MM.1S (cell line): ENCODE measurements around the gene GPR183.
A peak's percentile ranks its signal among the peaks of the same experiment; 100 is the strongest.

Source experiments
- DNase-seq: peaks from one replicate; pipeline ENCODE4 v3.0.0-alpha.2; 2015
- H2AFZ ChIP-seq: fragments of 300-600 bp; sonication (generic); 2 replicates; pipeline ENCODE4 v1.6.0; 2016; ENCODE audit warnings: antibody characterized with exemption, low read length
- H3F3A ChIP-seq: fragments of 300-600 bp; sonication (generic); 2 replicates; pipeline ENCODE4 v1.6.1; 2016; ENCODE audit warnings: mild to moderate bottlenecking, antibody characterized with exemption, low read length, moderate library complexity, mixed read lengths; ENCODE audit not compliant: insufficient read depth
- H3K27ac ChIP-seq: fragments of 300-600 bp; sonication (generic); 2 replicates; pipeline ENCODE4 v1.5.1; 2016; ENCODE audit warnings: mild to moderate bottlenecking, low read length
- H3K27me3 ChIP-seq: fragments of 300-600 bp; sonication (generic); replicated peaks from 2 replicates; pipeline ENCODE4 v1.6.0; 2016; ENCODE audit warnings: low read length; ENCODE audit not compliant: insufficient read depth
- H3K36me3 ChIP-seq: fragments of 300-600 bp; sonication (generic); replicated peaks from 2 replicates; pipeline ENCODE4 v1.6.1; 2016; ENCODE audit warnings: mild to moderate bottlenecking, low read length, mixed read lengths; ENCODE audit not compliant: insufficient read depth
- H3K4me1 ChIP-seq: fragments of 300-600 bp; sonication (generic); 2 replicates; pipeline ENCODE4 v1.6.1; 2016; ENCODE audit warnings: low read length, mixed read lengths
- H3K4me2 ChIP-seq: fragments of 300-600 bp; sonication (generic); 2 replicates; pipeline ENCODE4 v1.6.0; 2016; ENCODE audit warnings: low read depth, low read length
- H3K4me3 ChIP-seq: fragments of 300-600 bp; sonication (generic); 2 replicates; pipeline ENCODE4 v1.5.1; 2016; ENCODE audit warnings: low read length, mixed read lengths
- H3K79me2 ChIP-seq: fragments of 300-600 bp; sonication (generic); 2 replicates; pipeline ENCODE4 v1.6.1; 2016; ENCODE audit warnings: mixed run types, low read length, mixed read lengths
- H3K9ac ChIP-seq: fragments of 300-600 bp; sonication (generic); 2 replicates; pipeline ENCODE4 v1.6.1; 2016; ENCODE audit warnings: low read length, mixed read lengths
- H3K9me2 ChIP-seq: fragments of 300-600 bp; sonication (generic); replicated peaks from 2 replicates; pipeline ENCODE4 v1.6.1; 2016; ENCODE audit warnings: mild to moderate bottlenecking, low read length, mixed read lengths; ENCODE audit not compliant: insufficient read depth
- H3K9me3 ChIP-seq: fragments of 300-600 bp; sonication (generic); replicated peaks from 2 replicates; pipeline ENCODE4 v1.6.1; 2016; ENCODE audit warnings: mild to moderate bottlenecking, low read length, mixed read lengths; ENCODE audit not compliant: insufficient read depth
- H4K20me1 ChIP-seq: fragments of 300-600 bp; sonication (generic); 2 replicates; pipeline ENCODE4 v1.6.1; 2016; ENCODE audit warnings: mild to moderate bottlenecking, low read length, moderate library complexity, mixed read lengths; ENCODE audit not compliant: insufficient read depth
- EZH2 ChIP-seq: fragments of 300-600 bp; sonication (generic); optimal IDR thresholded peaks from 2 replicates; pipeline ENCODE3; 2017; ENCODE audit warnings: low read depth, mild to moderate bottlenecking, antibody characterized with exemption, low read length, mixed read lengths
- EZH2phosphoT487 ChIP-seq: fragments of 300-600 bp; sonication (generic); IDR thresholded peaks from 2 replicates; pipeline ENCODE4 v1.6.1; 2018; ENCODE audit warnings: antibody characterized with exemption, low read length
- TF ChIP-seq, protein P1 (sequence below): fragments of 300-600 bp; sonication (generic); IDR thresholded peaks from 2 replicates; pipeline ENCODE4 v1.5.1; 2016; ENCODE audit warnings: antibody characterized with exemption, low read length, mixed read lengths

The GPR183 gene

DNA sequence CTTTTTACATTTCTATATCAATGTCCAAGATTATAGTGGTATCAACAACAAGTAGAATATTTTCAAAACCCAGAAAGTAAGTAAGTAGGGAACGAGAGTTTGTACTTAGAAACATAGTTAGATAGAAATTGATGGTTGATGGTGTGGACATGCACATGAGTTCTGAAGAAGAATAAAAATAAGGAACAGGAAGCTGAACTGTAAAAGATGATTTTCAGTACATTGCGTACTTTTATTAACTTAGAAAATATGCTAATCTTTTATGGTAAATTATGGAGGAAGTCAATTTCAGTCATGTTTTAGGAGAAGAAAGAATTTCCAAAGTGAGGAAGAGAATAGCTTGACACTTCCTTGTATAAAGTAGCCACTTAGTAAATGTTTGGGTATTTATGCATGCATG lies 36.7 kb downstream of the GPR183 start:
- H3K4me1 ChIP-seq, result no peaks in the 10 kb centered on the region
- H3K36me3 ChIP-seq, result no peaks in the 10 kb centered on the region
- 0 out of 2 replicates have a peak, but pooled peaks cover under 1% of the 10 kb centered on the region for H4K20me1 ChIP-seq
- H3K79me2 ChIP-seq, result no peaks in the 10 kb centered on the region
- no peak for DNase-seq
- no peaks in the 10 kb centered on the region for H3F3A ChIP-seq
- no peak overlapping the region for H3K27ac ChIP-seq
- H3K27me3 ChIP-seq, result no peaks in the 10 kb centered on the region
- H3K9ac ChIP-seq, result no peak overlapping the region
- H3K9me2 ChIP-seq, result no peaks in the 10 kb centered on the region
- H3K9me3 ChIP-seq, result no peaks in the 10 kb centered on the region
- no peak overlapping the region for H3K4me3 ChIP-seq
- no peak for TF ChIP-seq EZH2
- no peak for TF ChIP-seq EZH2phosphoT487
- TF ChIP-seq, protein P1, sequence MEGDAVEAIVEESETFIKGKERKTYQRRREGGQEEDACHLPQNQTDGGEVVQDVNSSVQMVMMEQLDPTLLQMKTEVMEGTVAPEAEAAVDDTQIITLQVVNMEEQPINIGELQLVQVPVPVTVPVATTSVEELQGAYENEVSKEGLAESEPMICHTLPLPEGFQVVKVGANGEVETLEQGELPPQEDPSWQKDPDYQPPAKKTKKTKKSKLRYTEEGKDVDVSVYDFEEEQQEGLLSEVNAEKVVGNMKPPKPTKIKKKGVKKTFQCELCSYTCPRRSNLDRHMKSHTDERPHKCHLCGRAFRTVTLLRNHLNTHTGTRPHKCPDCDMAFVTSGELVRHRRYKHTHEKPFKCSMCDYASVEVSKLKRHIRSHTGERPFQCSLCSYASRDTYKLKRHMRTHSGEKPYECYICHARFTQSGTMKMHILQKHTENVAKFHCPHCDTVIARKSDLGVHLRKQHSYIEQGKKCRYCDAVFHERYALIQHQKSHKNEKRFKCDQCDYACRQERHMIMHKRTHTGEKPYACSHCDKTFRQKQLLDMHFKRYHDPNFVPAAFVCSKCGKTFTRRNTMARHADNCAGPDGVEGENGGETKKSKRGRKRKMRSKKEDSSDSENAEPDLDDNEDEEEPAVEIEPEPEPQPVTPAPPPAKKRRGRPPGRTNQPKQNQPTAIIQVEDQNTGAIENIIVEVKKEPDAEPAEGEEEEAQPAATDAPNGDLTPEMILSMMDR, result no peak
- H2AFZ ChIP-seq, result no peak overlapping the region
- H3K4me2 ChIP-seq, result no peak overlapping the region

DNA sequence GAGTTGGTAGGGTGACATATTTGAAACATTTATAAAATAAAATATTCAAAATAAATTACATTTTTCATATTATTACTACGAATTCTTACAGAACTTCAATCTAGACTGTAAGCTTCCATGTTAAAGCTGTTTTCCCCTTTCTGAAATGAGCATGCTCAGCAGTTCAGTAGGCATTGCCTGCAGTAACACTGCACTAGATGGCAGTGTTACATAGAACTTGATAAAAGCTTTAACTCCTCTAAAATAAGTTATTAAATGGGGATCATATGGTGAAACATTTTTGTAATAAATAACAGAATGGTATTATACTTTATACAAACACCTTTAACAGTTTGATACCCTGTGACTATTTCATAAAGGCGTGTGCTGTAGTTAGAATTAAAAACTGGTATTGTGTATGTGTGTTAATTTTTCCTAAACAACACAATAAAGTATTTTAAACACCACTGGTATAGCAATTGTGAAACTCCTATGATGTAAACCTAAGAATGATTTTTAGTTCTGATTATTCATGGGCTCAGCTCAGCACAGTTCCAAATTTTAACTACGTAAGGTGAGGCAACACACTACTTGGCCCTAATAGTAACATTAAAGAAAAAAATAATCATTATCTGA lies 37.5 kb downstream of the GPR183 start:
- peak; percentile 63 for DNase-seq
- H3K79me2 ChIP-seq, result no peaks in the 10 kb centered on the region

GRCh38 chr13:99268822-99269221 lies 38.4 kb downstream of the GPR183 start:
- no peak for DNase-seq
- Histone ChIP-seq H3K9me3 (no peaks in the 10 kb centered on the region), H3K79me2 (no peaks in the 10 kb centered on the region), H2AFZ (no peak overlapping the region), H3K9ac (no peak overlapping the region), H3K4me2 (no peak overlapping the region), H3K4me3 (no peak overlapping the region), H3F3A (no peaks in the 10 kb centered on the region), H3K9me2 (no peaks in the 10 kb centered on the region), H3K36me3 (no peaks in the 10 kb centered on the region), H3K27ac (no peak overlapping the region), H3K27me3 (no peaks in the 10 kb centered on the region), H3K4me1 (no peaks in the 10 kb centered on the region), H4K20me1 (0 out of 2 replicates have a peak, but pooled peaks cover 6% of the 10 kb centered on the region)
- no peak for TF ChIP-seq EZH2phosphoT487
- TF ChIP-seq EZH2, result no peak
- TF ChIP-seq, protein P1, result no peak

More for the DNA sequence above, 37.5 kb downstream of the GPR183 start:
- H3K27me3 ChIP-seq, result no peaks in the 10 kb centered on the region
- H3K9me3 ChIP-seq, result no peaks in the 10 kb centered on the region
- no peaks in the 10 kb centered on the region for H3K36me3 ChIP-seq
- H3K4me2 ChIP-seq, result no peak overlapping the region
- no peak overlapping the region for H3K9ac ChIP-seq
- H2AFZ ChIP-seq, result no peak overlapping the region
- H3K4me1 ChIP-seq, result no peaks in the 10 kb centered on the region
- H3K9me2 ChIP-seq, result no peaks in the 10 kb centered on the region
- H3K4me3 ChIP-seq, result no peak overlapping the region
- no peak for TF ChIP-seq EZH2
- TF ChIP-seq, protein P1, result peak; percentile 62
- no peaks in the 10 kb centered on the region for H3F3A ChIP-seq
- H4K20me1 ChIP-seq, result 0 out of 2 replicates have a peak, but pooled peaks cover 6% of the 10 kb centered on the region
- H3K27ac ChIP-seq, result no peak overlapping the region
